Measurements from ENCODE around the gene KIAA0319L. TPM values are rescaled to one million over a fixed set of nuclear protein-coding genes. Genes with fewer than 3 reads are reported as not detected.
"Not testable (repeated sequence)": the region's sequence is repeated elsewhere in the genome, so short reads cannot be mapped to it uniquely, and the experiment has no call there.

The KIAA0319L gene
- total RNA-seq, 1 donor from 2014 or later = 60.5 TPM

DNA sequence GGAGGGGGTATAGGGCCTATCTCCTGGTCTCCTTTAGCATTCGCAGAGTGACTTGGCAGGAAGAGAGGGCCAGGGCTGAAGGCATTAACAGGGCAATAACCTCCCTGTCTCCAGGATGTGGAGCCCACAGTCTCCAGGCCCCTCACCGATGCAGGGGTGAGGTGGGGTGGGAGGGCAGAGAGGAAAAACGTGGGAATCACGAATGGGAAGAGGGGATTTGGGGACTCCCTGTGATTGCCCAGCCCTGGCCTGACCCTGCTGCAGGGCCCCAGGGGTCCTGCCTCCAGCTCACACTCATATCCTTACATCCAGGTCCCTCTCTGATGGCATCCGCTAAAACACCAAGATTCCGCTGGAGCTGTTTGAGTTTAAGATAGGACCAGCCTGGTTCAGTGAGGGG lies 30.5 kb upstream of the KIAA0319L start:
- TF ChIP-seq, protein P1, sequence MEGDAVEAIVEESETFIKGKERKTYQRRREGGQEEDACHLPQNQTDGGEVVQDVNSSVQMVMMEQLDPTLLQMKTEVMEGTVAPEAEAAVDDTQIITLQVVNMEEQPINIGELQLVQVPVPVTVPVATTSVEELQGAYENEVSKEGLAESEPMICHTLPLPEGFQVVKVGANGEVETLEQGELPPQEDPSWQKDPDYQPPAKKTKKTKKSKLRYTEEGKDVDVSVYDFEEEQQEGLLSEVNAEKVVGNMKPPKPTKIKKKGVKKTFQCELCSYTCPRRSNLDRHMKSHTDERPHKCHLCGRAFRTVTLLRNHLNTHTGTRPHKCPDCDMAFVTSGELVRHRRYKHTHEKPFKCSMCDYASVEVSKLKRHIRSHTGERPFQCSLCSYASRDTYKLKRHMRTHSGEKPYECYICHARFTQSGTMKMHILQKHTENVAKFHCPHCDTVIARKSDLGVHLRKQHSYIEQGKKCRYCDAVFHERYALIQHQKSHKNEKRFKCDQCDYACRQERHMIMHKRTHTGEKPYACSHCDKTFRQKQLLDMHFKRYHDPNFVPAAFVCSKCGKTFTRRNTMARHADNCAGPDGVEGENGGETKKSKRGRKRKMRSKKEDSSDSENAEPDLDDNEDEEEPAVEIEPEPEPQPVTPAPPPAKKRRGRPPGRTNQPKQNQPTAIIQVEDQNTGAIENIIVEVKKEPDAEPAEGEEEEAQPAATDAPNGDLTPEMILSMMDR (IDR thresholded peaks at IDR 0.05; ENCODE audit: insufficient read depth, low read length, poor library complexity, severe bottlenecking) = no peak
- no peaks in the 10 kb centered on the region for H3K27me3 ChIP-seq (ENCODE audit: control insufficient read depth, insufficient read depth, low read length)
- no peaks in the 10 kb centered on the region for H3K36me3 ChIP-seq (ENCODE audit: control insufficient read depth, insufficient read depth, low read length)
- H3K4me3 ChIP-seq (ENCODE audit: low read depth, low read length) = no peak overlapping the region
- DNase-seq (ENCODE audit: low read depth) = no peak

DNA sequence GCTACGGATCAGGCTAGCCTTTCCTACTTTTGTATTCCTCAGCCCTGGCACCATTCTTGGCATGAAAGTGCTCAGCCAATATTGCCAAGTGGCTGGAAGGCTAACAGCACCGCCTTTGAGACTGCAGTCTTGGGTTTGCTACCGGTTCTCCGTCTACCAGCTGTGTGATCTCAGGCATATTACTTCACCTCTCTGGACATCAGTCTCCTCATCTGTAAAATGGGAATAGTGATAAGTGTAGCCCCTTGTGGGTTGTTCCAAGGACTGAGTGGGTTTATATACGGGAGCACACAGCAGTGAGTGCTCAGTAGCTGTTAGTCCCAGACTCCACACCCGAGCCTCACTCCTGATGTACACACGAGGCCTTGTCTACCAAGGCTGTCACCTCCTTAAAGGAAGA lies 29.6 kb upstream of the KIAA0319L start:
- no peak overlapping the region for H3K4me3 ChIP-seq (ENCODE audit: low read depth, low read length)
- DNase-seq (ENCODE audit: low read depth) = no peak
- no peaks in the 10 kb centered on the region for H3K27me3 ChIP-seq (ENCODE audit: control insufficient read depth, insufficient read depth, low read length)
- TF ChIP-seq, protein P1 (IDR thresholded peaks at IDR 0.05; ENCODE audit: insufficient read depth, low read length, poor library complexity, severe bottlenecking) = no peak
- no peaks in the 10 kb centered on the region for H3K36me3 ChIP-seq (ENCODE audit: control insufficient read depth, insufficient read depth, low read length)

DNA sequence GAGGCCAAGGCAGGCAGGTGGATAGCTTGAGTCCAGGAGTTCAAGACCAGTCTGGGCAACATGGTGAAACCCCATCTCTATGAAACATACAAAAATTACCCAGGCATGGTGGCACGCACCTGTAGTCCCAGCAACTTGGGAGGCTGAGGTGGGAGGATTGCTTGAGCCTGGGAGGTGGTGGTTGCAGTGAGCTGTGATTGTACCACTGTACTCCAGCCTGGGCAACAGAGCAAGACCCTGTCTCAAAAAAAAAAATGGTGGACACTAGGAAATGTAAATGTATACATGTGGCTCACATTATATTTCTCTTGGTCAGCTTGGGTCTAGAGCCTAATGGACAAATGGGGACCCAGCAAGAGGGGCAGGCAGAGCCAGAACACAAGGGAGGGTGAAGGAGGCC lies 28.6 kb upstream of the KIAA0319L start:
- DNase-seq (ENCODE audit: low read depth); H3K36me3 ChIP-seq (ENCODE audit: control insufficient read depth, insufficient read depth, low read length); H3K27me3 ChIP-seq (ENCODE audit: control insufficient read depth, insufficient read depth, low read length); H3K4me3 ChIP-seq (ENCODE audit: low read depth, low read length): not testable (repeated sequence)

DNA sequence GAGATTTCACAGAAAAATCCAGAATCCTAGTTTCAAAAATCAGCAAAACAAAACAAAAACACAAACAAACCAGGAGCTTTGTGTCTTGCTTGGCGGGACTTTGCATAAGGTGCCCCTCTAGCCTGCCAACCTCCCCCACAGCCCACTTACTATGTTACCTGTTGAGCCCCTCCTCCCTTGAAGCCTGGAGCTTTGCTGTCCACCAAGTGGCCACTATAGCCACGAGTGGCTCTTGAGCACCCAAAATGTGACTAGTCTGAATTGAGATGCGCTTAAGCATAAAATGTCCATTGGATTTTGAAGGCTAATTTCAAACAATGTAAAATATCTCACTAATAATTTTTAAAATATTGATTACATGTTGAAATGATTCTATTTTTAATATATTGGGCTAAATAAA lies 28.1 kb upstream of the KIAA0319L start:
- TF ChIP-seq, protein P1 (IDR thresholded peaks at IDR 0.05; ENCODE audit: insufficient read depth, low read length, poor library complexity, severe bottlenecking) = no peak
- no peaks in the 10 kb centered on the region for H3K36me3 ChIP-seq (ENCODE audit: control insufficient read depth, insufficient read depth, low read length)
- DNase-seq (ENCODE audit: low read depth) = no peak
- H3K4me3 ChIP-seq (ENCODE audit: low read depth, low read length) = no peak overlapping the region
- H3K27me3 ChIP-seq (ENCODE audit: control insufficient read depth, insufficient read depth, low read length) = no peaks in the 10 kb centered on the region

DNA sequence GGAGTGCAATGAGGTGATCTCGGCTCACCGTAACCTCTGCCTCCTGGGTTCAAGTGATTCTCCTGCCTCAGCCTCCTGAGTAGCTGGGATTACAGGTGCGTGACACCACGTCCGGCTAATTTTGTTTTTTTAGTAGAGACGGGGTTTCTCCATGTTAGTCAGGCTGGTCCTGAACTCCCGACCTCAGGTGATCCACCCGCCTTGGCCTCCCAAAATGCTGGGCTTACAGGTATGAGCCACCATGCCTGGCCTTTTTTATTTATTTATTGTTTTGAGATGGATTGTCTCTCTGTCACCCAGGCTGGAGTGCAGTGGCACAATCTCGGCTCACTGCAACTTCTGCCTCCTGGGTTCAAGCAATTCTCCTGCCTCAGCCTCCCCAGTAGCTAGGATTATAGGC lies 24.4 kb upstream of the KIAA0319L start:
- not testable (repeated sequence) for DNase-seq (ENCODE audit: low read depth); H3K36me3 ChIP-seq (ENCODE audit: control insufficient read depth, insufficient read depth, low read length); H3K4me3 ChIP-seq (ENCODE audit: low read depth, low read length)
- peaks cover 10% of the 10 kb centered on the region for H3K27me3 ChIP-seq (ENCODE audit: control insufficient read depth, insufficient read depth, low read length)

DNA sequence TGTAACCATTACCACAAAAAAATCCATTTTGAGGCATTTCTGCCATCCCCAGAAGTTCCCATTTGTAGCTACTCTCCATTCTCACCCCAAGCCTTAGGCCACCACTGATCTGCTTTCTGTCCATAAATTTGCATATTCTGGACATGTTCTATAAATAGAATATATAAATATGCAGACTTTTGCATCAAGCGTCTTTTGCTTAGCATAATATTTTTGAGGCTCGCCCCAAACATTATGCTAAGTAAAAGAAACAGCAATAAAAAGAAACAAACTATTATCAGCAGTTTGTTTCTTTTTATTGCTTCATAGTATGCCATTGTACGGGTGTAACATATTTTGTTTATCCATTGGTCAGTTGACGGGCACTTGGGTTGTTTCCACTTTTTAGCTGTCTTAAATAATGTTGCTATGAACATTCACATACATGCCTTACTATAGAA lies 23.8 kb upstream of the KIAA0319L start:
- TF ChIP-seq, protein P1 (IDR thresholded peaks at IDR 0.05; ENCODE audit: insufficient read depth, low read length, poor library complexity, severe bottlenecking) = no peak
- peaks cover 17% of the 10 kb centered on the region for H3K27me3 ChIP-seq (ENCODE audit: control insufficient read depth, insufficient read depth, low read length)
- no peaks in the 10 kb centered on the region for H3K36me3 ChIP-seq (ENCODE audit: control insufficient read depth, insufficient read depth, low read length)
- no peak overlapping the region for H3K4me3 ChIP-seq (ENCODE audit: low read depth, low read length)
- DNase-seq (ENCODE audit: low read depth) = no peak

DNA sequence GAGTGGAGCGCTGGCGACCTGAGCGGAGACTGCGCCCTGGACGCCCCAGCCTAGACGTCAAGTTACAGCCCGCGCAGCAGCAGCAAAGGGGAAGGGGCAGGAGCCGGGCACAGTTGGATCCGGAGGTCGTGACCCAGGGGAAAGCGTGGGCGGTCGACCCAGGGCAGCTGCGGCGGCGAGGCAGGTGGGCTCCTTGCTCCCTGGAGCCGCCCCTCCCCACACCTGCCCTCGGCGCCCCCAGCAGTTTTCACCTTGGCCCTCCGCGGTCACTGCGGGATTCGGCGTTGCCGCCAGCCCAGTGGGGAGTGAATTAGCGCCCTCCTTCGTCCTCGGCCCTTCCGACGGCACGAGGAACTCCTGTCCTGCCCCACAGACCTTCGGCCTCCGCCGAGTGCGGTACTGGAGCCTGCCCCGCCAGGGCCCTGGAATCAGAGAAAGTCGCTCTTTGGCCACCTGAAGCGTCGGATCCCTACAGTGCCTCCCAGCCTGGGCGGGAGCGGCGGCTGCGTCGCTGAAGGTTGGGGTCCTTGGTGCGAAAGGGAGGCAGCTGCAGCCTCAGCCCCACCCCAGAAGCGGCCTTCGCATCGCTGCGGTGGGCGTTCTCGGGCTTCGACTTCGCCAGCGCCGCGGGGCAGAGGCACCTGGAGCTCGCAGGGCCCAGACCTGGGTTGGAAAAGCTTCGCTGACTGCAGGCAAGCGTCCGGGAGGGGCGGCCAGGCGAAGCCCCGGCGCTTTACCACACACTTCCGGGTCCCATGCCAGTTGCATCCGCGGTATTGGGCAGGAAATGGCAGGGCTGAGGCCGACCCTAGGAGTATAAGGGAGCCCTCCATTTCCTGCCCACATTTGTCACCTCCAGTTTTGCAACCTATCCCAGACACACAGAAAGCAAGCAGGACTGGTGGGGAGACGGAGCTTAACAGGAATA lies 20.1 kb upstream of the KIAA0319L start:
- TF ChIP-seq, protein P1 (IDR thresholded peaks at IDR 0.05; ENCODE audit: insufficient read depth, low read length, poor library complexity, severe bottlenecking) = no peak
- H3K36me3 ChIP-seq (ENCODE audit: control insufficient read depth, insufficient read depth, low read length) = no peaks in the 10 kb centered on the region
- H3K4me3 ChIP-seq (ENCODE audit: low read depth, low read length) = peak overlapping the region; percentile 16
- peaks cover 47% of the 10 kb centered on the region for H3K27me3 ChIP-seq (ENCODE audit: control insufficient read depth, insufficient read depth, low read length)
- DNase-seq (ENCODE audit: low read depth) = no peak

DNA sequence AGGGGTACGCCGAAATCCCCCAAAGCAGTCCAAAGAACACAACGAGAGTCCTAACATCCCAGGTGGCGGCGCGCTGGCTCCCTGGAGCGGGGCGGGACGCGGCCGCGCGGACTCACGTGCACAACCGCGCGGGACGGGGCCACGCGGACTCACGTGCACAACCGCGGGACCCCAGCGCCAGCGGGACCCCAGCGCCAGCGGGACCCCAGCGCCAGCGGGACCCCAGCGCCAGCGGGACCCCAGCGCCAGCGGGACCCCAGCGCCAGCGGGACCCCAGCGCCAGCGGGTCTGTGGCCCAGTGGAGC lies 19.5 kb upstream of the KIAA0319L start:
- DNase-seq (ENCODE audit: low read depth); H3K4me3 ChIP-seq (ENCODE audit: low read depth, low read length); H3K36me3 ChIP-seq (ENCODE audit: control insufficient read depth, insufficient read depth, low read length): not testable (repeated sequence)
- peaks cover 53% of the 10 kb centered on the region for H3K27me3 ChIP-seq (ENCODE audit: control insufficient read depth, insufficient read depth, low read length)
